ENCODE data around the gene GSTM3. TPM values are rescaled to one million over a fixed set of nuclear protein-coding genes. Genes with fewer than 3 reads are reported as not detected.

Gene GSTM3
- polyA plus RNA-seq, 1 donor = 132 TPM

Other genes starting within 250 kb of the GSTM3 start
- 7.2 TPM for gene CYB561D1, start 246.9 kb downstream of the GSTM3 start, polyA plus RNA-seq
- gene AMIGO1, start 231.3 kb downstream of the GSTM3 start, polyA plus RNA-seq = 2.0 TPM
- gene GPR61, start 201.2 kb downstream of the GSTM3 start, polyA plus RNA-seq = 0.93 TPM
- 7.5 TPM for gene GNAI3, start 192.4 kb downstream of the GSTM3 start, polyA plus RNA-seq
- gene GNAT2, start 121.4 kb downstream of the GSTM3 start, polyA plus RNA-seq = not detected
- gene AMPD2, start 121.2 kb downstream of the GSTM3 start, polyA plus RNA-seq = 61.2 TPM
- gene GSTM4, start 84.9 kb downstream of the GSTM3 start, polyA plus RNA-seq = 68.4 TPM
- gene GSTM2, start 73.0 kb downstream of the GSTM3 start, polyA plus RNA-seq = 197 TPM
- 1.1 TPM for gene GSTM1, start 53.2 kb downstream of the GSTM3 start, polyA plus RNA-seq
- 7.2 TPM for gene GSTM5, start 28.8 kb downstream of the GSTM3 start, polyA plus RNA-seq
- gene EPS8L3, start 22.9 kb upstream of the GSTM3 start, polyA plus RNA-seq = 343 TPM
- gene CSF1, start 169.8 kb upstream of the GSTM3 start, polyA plus RNA-seq = 9.0 TPM
- 89.3 TPM for gene AHCYL1, start 243.7 kb upstream of the GSTM3 start, polyA plus RNA-seq